ENCODE results near the gene ZNF827. TPM values are rescaled to one million over a fixed set of nuclear protein-coding genes. Genes with fewer than 3 reads are reported as not detected.

The ZNF827 gene
- total RNA-seq, 1 donor from 2014 or later: 23.8 TPM

GRCh38 chr4:145735347-145735675 is 203.3 kb downstream of the ZNF827 start:
- TF ChIP-seq CTCF (IDR thresholded peaks at IDR 0.05): no peak
- H3K27me3 Mint-ChIP-seq (ENCODE audit: low read depth): no peaks in the 10 kb centered on the region
- peaks cover 6% of the 10 kb centered on the region for H3K9me3 Mint-ChIP-seq (ENCODE audit: low read depth)
- no peaks in the 10 kb centered on the region for H3K36me3 Mint-ChIP-seq (ENCODE audit: low read depth)
- H3K4me3 Mint-ChIP-seq (ENCODE audit: unreplicated experiment): no peak overlapping the region
- H3K27ac Mint-ChIP-seq (ENCODE audit: unreplicated experiment): peak overlapping the region; percentile 99
- peaks cover 72% of the 10 kb centered on the region for H3K4me1 Mint-ChIP-seq (ENCODE audit: low read depth)
- DNase-seq (ENCODE audit: low spot score): no peak

GRCh38 chr4:145734576-145735346 is 203.9 kb downstream of the ZNF827 start:
- Mint-ChIP-seq H3K4me3 (ENCODE audit: unreplicated experiment) (peak overlapping the region; percentile 31), H3K27me3 (ENCODE audit: low read depth) (no peaks in the 10 kb centered on the region), H3K9me3 (ENCODE audit: low read depth) (peaks cover 6% of the 10 kb centered on the region)

GRCh38 chr4:145734031-145734430 is 204.6 kb downstream of the ZNF827 start:
- peaks cover 6% of the 10 kb centered on the region for H3K9me3 Mint-ChIP-seq (ENCODE audit: low read depth)
- H3K4me3 Mint-ChIP-seq (ENCODE audit: unreplicated experiment): peak overlapping the region; percentile 65
- DNase-seq (ENCODE audit: low spot score): no peak
- no peak for TF ChIP-seq CTCF (IDR thresholded peaks at IDR 0.05)
- H3K27ac Mint-ChIP-seq (ENCODE audit: unreplicated experiment): peak overlapping the region; percentile 99
- H3K27me3 Mint-ChIP-seq (ENCODE audit: low read depth): no peaks in the 10 kb centered on the region
- H3K36me3 Mint-ChIP-seq (ENCODE audit: low read depth): no peaks in the 10 kb centered on the region
- peaks cover 64% of the 10 kb centered on the region for H3K4me1 Mint-ChIP-seq (ENCODE audit: low read depth)

More at GRCh38 chr4:145734576-145735346, 203.9 kb downstream of the ZNF827 start:
- TF ChIP-seq CTCF (IDR thresholded peaks at IDR 0.05): no peak
- peak overlapping the region; percentile 99 for H3K27ac Mint-ChIP-seq (ENCODE audit: unreplicated experiment)
- H3K36me3 Mint-ChIP-seq (ENCODE audit: low read depth): no peaks in the 10 kb centered on the region
- peaks cover 67% of the 10 kb centered on the region for H3K4me1 Mint-ChIP-seq (ENCODE audit: low read depth)
- no peak for DNase-seq (ENCODE audit: low spot score)

GRCh38 chr4:145732895-145733880 is 205.4 kb downstream of the ZNF827 start:
- no peaks in the 10 kb centered on the region for H3K36me3 Mint-ChIP-seq (ENCODE audit: low read depth)
- no peaks in the 10 kb centered on the region for H3K27me3 Mint-ChIP-seq (ENCODE audit: low read depth)
- peak; percentile 6 for TF ChIP-seq CTCF (IDR thresholded peaks at IDR 0.05)
- H3K27ac Mint-ChIP-seq (ENCODE audit: unreplicated experiment): peak overlapping the region; percentile 99
- H3K9me3 Mint-ChIP-seq (ENCODE audit: low read depth): peaks cover 6% of the 10 kb centered on the region
- H3K4me1 Mint-ChIP-seq (ENCODE audit: low read depth): peaks cover 64% of the 10 kb centered on the region
- DNase-seq (ENCODE audit: low spot score): peak; percentile 99
- peak overlapping the region; percentile 65 for H3K4me3 Mint-ChIP-seq (ENCODE audit: unreplicated experiment)

All from chondrocyte (in vitro differentiated cells).